GM12873 (cell line): ENCODE results near the gene L3MBTL4.

ENCODE experiments used
- CTCF ChIP-seq: IDR thresholded peaks from 2 replicates; pipeline ENCODE4 v1.5.1; 2012; ENCODE audit warnings: low read depth, mild to moderate bottlenecking, moderate library complexity, low read length, control low read depth; ENCODE audit not compliant: insufficient read depth; ENCODE audit errors: missing control alignments

The L3MBTL4 gene

GRCh38 chr18:5966514-5966913 lies 448.2 kb downstream of the L3MBTL4 start:
- no peak for TF ChIP-seq CTCF

- no peak for TF ChIP-seq CTCF
Observed at GRCh38 chr18:5964996-5965395, 449.7 kb downstream of the L3MBTL4 start.

- TF ChIP-seq CTCF = no peak
Observed at GRCh38 chr18:5964596-5964995, 450.1 kb downstream of the L3MBTL4 start.

GRCh38 chr18:5964108-5964507 lies 450.6 kb downstream of the L3MBTL4 start:
- TF ChIP-seq CTCF = no peak

- TF ChIP-seq CTCF = no peak
Observed at GRCh38 chr18:5963267-5963666, 451.4 kb downstream of the L3MBTL4 start.

- TF ChIP-seq CTCF = no peak
Observed at GRCh38 chr18:5962362-5962761, 452.3 kb downstream of the L3MBTL4 start.

GRCh38 chr18:5961828-5962150 lies 452.9 kb downstream of the L3MBTL4 start:
- no peak for TF ChIP-seq CTCF
